Measurements from ENCODE around the gene VTI1A.
"Not testable (repeated sequence)": the region's sequence is repeated elsewhere in the genome, so short reads cannot be mapped to it uniquely, and the experiment has no call there.

Gene VTI1A

GRCh38 chr10:112454910-112455779 lies 8.1 kb downstream of the VTI1A start:
- DNase-seq (ENCODE audit: low read depth), result no peak

- DNase-seq (ENCODE audit: low read depth), result no peak
These were observed 9.5 kb downstream of the VTI1A start for GRCh38 chr10:112456533-112456932.

GRCh38 chr10:112460366-112460765 lies 13.4 kb downstream of the VTI1A start:
- no peak for DNase-seq (ENCODE audit: low read depth)

GRCh38 chr10:112461029-112461887 lies 14.2 kb downstream of the VTI1A start:
- DNase-seq (ENCODE audit: low read depth), result peak; percentile 38

- DNase-seq (ENCODE audit: low read depth), result not testable (repeated sequence)
These were observed 17.1 kb downstream of the VTI1A start for GRCh38 chr10:112464074-112464473.

- DNase-seq (ENCODE audit: low read depth), result no peak
These were observed 18.4 kb downstream of the VTI1A start for GRCh38 chr10:112465299-112465883.

GRCh38 chr10:112466802-112467201 lies 19.8 kb downstream of the VTI1A start:
- no peak for DNase-seq (ENCODE audit: low read depth)

- no peak for DNase-seq (ENCODE audit: low read depth)
These were observed 20.6 kb downstream of the VTI1A start for GRCh38 chr10:112467541-112468075.

GRCh38 chr10:112471878-112472487 lies 25.0 kb downstream of the VTI1A start:
- DNase-seq (ENCODE audit: low read depth), result peak; percentile 48

- DNase-seq (ENCODE audit: low read depth), result peak; percentile 9
These were observed 28.7 kb downstream of the VTI1A start for GRCh38 chr10:112475575-112476218.

GRCh38 chr10:112481602-112482001 lies 34.6 kb downstream of the VTI1A start:
- no peak for DNase-seq (ENCODE audit: low read depth)

GRCh38 chr10:112484399-112484798 lies 37.4 kb downstream of the VTI1A start:
- DNase-seq (ENCODE audit: low read depth), result no peak

GRCh38 chr10:112487964-112488363 lies 40.9 kb downstream of the VTI1A start:
- no peak for DNase-seq (ENCODE audit: low read depth)

- DNase-seq (ENCODE audit: low read depth), result peak; percentile 27
These were observed 43.5 kb downstream of the VTI1A start for GRCh38 chr10:112490545-112490944.

GRCh38 chr10:112491144-112491543 lies 44.1 kb downstream of the VTI1A start:
- DNase-seq (ENCODE audit: low read depth), result no peak

- DNase-seq (ENCODE audit: low read depth), result no peak
These were observed 45.7 kb downstream of the VTI1A start for GRCh38 chr10:112492736-112493135.

GRCh38 chr10:112497347-112497950 lies 50.4 kb downstream of the VTI1A start:
- no peak for DNase-seq (ENCODE audit: low read depth)

GRCh38 chr10:112498806-112499205 lies 51.8 kb downstream of the VTI1A start:
- DNase-seq (ENCODE audit: low read depth), result no peak

- not testable (repeated sequence) for DNase-seq (ENCODE audit: low read depth)
These were observed 53.0 kb downstream of the VTI1A start for GRCh38 chr10:112499985-112500384.

- no peak for DNase-seq (ENCODE audit: low read depth)
These were observed 55.5 kb downstream of the VTI1A start for GRCh38 chr10:112502536-112502935.

GRCh38 chr10:112503643-112504042 lies 56.6 kb downstream of the VTI1A start:
- no peak for DNase-seq (ENCODE audit: low read depth)
